GM21528 (cell line): ENCODE data around the gene HMCN1.
"Not testable (repeated sequence)": the region's sequence is repeated elsewhere in the genome, so short reads cannot be mapped to it uniquely, and the experiment has no call there.

Source experiments
- ATAC-seq: cut with Tn5 transposase; IDR thresholded peaks from one replicate; pipeline ENCODE4 v1.9.1; 2021; ENCODE audit warnings: mild to moderate bottlenecking, moderate library complexity; ENCODE audit not compliant: unreplicated experiment, low FRiP score

Gene HMCN1

GRCh38 chr1:185892831-185893403, 158.7 kb downstream of the HMCN1 start:
- ATAC-seq, result not testable (repeated sequence)

GRCh38 chr1:185894791-185895190, 160.6 kb downstream of the HMCN1 start:
- ATAC-seq, result no peak

- no peak for ATAC-seq
Observed at GRCh38 chr1:185895208-185895900, 161.2 kb downstream of the HMCN1 start.

GRCh38 chr1:185896863-185897262, 162.7 kb downstream of the HMCN1 start:
- ATAC-seq, result no peak

- no peak for ATAC-seq
Observed at GRCh38 chr1:185906186-185906585, 172.0 kb downstream of the HMCN1 start.

GRCh38 chr1:185907246-185907645, 173.1 kb downstream of the HMCN1 start:
- ATAC-seq, result no peak

DNA sequence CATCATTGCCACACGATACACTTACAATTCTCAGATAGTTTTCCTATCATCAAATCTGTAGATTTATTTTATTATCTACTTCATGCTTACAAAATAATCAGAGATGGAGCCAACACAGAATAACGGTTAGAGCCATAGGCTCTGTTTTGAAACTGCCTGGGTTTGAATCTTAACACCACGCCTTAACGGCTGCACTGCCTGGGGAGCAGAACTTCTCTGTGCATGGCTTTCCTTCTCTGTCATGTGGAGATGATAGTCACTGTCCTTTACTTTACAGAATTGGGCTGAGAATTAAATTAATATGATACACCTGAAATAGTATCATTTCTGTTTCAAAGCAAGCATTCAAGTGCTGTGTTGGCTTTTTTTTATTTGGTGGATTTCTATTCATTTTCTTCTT, 177.8 kb downstream of the HMCN1 start:
- no peak for ATAC-seq

GRCh38 chr1:185912504-185912903, 178.3 kb downstream of the HMCN1 start:
- ATAC-seq, result no peak

DNA sequence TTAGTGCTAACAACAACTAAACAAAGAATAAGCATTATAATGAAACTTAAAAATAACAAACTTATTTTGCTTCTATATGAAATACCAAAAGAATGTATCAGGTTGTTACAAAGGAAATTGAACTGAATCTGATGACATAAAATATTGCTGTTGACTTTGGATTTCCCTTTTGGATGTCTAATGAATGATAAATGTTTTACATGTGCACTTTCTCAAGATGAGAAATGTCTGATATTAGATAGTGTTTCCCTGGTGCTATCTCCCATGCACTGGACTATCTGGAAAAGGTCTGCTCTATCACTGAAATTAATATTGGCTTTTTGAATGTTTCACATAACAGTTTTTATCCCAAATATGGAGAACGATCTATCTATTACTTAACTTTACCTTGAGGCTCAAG, 179.9 kb downstream of the HMCN1 start:
- no peak for ATAC-seq

DNA sequence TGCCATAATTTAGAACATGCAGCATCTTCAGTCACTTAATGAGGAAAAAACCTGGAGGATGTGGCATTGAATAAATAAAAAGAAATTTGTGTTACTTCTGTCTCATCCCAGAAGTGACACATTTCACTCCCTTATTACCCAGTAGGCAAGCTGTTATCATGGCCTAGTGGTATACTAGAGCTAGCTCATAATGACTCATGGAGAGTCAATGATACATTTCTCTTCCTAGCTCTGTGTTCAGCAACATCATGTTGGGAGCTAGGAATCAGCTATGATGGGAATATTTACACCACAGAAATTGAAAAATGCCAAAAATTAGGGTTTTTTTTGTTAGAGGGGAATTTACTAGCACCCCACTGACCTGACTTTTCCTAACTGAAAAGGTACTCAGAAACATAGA, 182.7 kb downstream of the HMCN1 start:
- no peak for ATAC-seq

DNA sequence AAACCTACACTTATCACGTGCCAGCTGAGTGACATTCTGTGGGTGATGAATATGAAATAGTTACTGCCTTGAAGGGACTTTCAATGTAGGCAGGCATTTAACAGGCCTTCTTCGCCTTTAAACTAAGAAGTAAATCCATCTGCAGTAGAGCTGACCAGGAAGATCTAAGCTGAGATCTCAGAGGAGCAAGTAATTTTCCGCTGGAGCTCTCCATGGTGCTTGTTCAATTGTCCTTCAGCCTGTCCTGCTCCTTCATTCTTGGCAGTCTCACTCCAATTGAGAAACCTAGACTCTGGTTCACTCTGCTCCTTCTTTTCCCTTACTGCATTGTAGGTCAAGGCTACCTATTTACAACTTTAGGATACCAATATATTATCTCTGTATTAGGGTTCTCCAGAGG, 183.5 kb downstream of the HMCN1 start:
- no peak for ATAC-seq

- ATAC-seq, result no peak
Observed at GRCh38 chr1:185920602-185921001, 186.4 kb downstream of the HMCN1 start.

- no peak for ATAC-seq
Observed at GRCh38 chr1:185921636-185922035, 187.4 kb downstream of the HMCN1 start.

DNA sequence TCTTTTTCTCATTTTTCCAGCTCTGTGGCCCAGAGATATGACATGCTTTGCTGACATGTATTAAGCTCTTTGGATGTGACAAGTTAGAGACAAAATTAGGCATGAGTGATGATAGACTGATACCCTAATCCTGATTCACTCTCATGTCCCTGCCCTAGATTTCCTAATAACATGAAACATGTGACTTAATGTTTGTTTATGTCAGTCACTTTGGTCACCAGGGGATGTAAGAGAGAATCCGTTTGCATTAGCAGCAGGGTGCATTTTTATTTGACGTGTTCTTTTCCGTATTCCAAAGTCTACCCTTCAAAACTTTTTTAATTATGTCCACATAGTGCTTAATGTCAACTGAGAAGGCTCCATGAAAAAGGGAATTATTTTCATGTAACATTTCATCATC, 192.4 kb downstream of the HMCN1 start:
- no peak for ATAC-seq

DNA sequence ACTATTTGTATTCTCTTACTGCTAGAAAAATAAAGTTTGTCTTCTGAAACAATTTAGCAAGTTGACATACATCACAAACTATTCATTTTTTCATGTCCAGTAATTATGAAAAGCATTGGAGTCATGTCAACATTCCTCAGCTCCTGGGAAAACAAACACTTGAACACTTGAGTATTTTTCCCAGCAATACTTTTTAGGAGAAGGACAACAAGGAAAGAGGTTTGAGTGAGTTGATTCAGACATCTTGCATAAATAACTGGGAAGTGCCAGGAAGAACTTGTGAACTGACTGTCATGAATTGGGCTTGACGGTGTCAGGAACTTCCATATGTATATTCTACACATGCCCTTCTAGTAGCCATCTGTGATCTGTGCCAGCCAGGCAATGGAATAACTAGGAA, 195.6 kb downstream of the HMCN1 start:
- ATAC-seq, result no peak

GRCh38 chr1:185931438-185931837, 197.2 kb downstream of the HMCN1 start:
- no peak for ATAC-seq

DNA sequence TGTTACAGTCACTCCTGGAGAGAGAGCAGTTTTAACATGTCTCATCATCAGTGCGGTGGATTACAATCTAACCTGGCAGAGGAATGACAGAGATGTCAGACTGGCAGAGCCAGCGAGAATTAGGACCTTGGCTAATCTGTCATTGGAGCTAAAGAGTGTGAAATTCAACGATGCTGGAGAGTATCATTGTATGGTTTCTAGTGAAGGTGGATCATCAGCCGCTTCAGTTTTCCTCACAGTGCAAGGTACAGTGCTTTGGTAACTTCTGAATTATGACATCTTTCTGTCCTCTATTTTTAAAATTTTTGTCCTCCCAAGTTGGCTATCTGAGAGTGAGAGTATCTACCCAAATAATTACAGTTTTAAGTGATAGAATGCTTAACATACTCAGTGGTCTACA, 199.4 kb downstream of the HMCN1 start:
- ATAC-seq, result no peak

DNA sequence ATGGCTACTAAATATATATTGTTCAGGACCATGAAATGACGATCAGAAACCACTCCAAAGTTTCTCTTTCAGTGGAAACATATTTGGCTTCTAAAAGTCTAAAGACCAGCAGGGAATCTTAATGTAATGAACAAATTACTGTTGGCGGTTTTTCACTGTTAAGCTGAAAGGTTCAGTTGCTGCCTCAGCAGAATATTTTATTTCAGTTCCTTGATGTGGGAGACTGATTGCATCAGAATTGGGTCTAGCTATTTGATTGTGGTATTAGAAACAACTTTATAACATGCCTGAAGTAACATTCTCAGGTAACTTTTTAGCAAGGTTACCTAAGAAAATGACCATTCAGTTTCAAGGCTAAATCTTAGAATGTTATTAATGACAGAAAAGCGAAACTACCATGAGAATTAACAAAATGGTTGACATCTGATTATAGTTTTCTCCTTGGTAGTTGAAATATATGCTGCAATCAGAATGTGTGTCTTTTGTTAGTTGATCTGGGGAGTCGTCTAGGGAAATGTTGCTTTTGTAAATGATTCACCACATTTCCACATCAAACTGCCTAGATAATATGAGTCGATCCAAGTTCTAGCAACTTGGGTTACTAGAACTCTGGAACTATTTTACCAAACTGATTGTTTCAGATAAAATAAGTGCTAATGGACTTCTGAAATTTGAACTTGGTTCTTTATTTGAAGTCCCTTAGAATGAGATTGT, 200.4 kb downstream of the HMCN1 start:
- ATAC-seq, result no peak

GRCh38 chr1:185935360-185935759, 201.2 kb downstream of the HMCN1 start:
- no peak for ATAC-seq

DNA sequence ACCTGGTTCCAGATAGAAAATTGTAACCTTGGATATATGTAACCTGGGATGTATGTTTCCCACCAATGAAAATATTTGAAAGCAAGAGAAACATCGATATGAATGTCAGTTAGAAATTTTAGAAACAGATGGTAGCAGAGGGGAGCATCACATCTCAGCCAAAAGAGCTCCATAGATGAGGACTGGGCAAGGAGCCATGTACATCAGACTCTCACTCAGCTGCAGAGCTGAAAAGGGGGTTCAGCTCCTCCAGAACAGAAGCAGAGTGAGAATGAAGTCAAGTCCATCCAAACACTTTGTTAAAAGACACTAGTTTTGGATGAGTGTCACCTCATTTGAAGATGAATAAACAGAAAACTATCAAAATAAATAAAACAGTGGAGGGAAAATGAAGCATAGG, 202.4 kb downstream of the HMCN1 start:
- no peak for ATAC-seq

- no peak for ATAC-seq
Observed at GRCh38 chr1:185938396-185938795, 204.2 kb downstream of the HMCN1 start.

DNA sequence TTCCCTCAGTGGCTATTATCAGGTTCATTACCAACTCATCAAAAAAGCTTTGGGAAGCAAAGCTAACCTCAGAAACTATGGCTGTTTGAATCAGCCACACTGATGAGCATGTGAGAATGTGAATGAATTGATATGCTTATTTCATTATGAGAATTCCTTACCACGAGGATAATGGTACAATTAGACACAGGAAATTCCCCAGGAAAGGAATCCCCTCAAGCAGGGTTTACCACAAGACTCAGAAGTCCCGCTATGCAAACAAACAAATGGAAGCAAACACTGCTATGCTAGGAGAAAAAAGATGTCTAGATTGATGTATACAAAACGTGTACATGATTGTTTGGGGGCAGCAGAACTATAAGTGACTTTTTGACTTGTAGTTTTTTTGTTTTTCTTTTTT, 205.0 kb downstream of the HMCN1 start:
- ATAC-seq, result no peak
